Fibroblast of lung (primary cell): Measurements from ENCODE around the gene TMEM184B. TPM values are rescaled to one million over a fixed set of nuclear protein-coding genes. Genes with fewer than 3 reads are reported as not detected.

Source experiments
- DNase-seq, 2 donors: peaks; one replicate each; pipeline versions ENCODE4 v3.0.0 to v3.0.0-alpha.2; 2010; ENCODE audit warnings: low read depth in 2 of 2
- H2AFZ ChIP-seq: 2 replicates; pipeline ENCODE4 v1.5.1; 2012; ENCODE audit warnings: low read length, control low read depth, inconsistent platforms
- H3K27ac ChIP-seq: 2 replicates; pipeline ENCODE4 v1.5.1; 2011; ENCODE audit warnings: low read length, control low read depth; ENCODE audit not compliant: insufficient read depth
- H3K27me3 ChIP-seq: 2 replicates; pipeline ENCODE4 v1.5.1; 2011; ENCODE audit warnings: mild to moderate bottlenecking, low read length; ENCODE audit not compliant: control insufficient read depth, insufficient read depth
- H3K36me3 ChIP-seq: 2 replicates; pipeline ENCODE4 v1.5.1; 2011; ENCODE audit warnings: low read length; ENCODE audit not compliant: control insufficient read depth, insufficient read depth
- H3K4me1 ChIP-seq: 2 replicates; pipeline ENCODE4 v1.5.1; 2011; ENCODE audit warnings: low read length; ENCODE audit not compliant: control insufficient read depth, insufficient read depth; ENCODE audit errors: extremely low read depth
- H3K4me2 ChIP-seq: 2 replicates; pipeline ENCODE4 v1.5.1; 2011; ENCODE audit warnings: low read length, control low read depth; ENCODE audit not compliant: insufficient read depth; ENCODE audit errors: extremely low read depth
- H3K4me3 ChIP-seq, 4 experiments: fragments of 200-600 bp in 1 of 4; sonication (generic) in 1 of 4; replicated peaks in 1 of 4; 2 replicates each; pipeline ENCODE4 v1.5.1; 2011 to 2016; ENCODE audit warnings: low read length in 4 of 4, low read depth in 3 of 4, mild to moderate bottlenecking in 3 of 4, control low read depth in 2 of 4, inconsistent platforms in 1 of 4, mixed read lengths in 1 of 4; ENCODE audit not compliant: insufficient read depth in 1 of 4; ENCODE audit errors: control extremely low read depth in 1 of 4
- H3K79me2 ChIP-seq: 2 replicates; pipeline ENCODE4 v1.5.1; 2012; ENCODE audit warnings: mild to moderate bottlenecking, low read length, inconsistent platforms; ENCODE audit not compliant: control insufficient read depth, insufficient read depth
- H3K9ac ChIP-seq: 2 replicates; pipeline ENCODE4 v1.5.1; 2011; ENCODE audit warnings: mild to moderate bottlenecking, low read length, control low read depth; ENCODE audit not compliant: insufficient read depth
- H3K9me3 ChIP-seq: 2 replicates; pipeline ENCODE4 v1.5.1; 2012; ENCODE audit warnings: low read depth, low read length; ENCODE audit not compliant: control insufficient read depth, insufficient read depth
- H4K20me1 ChIP-seq: 2 replicates; pipeline ENCODE4 v1.5.1; 2011; ENCODE audit warnings: low read length; ENCODE audit not compliant: control insufficient read depth, insufficient read depth; ENCODE audit errors: extremely low read depth
- CTCF ChIP-seq, 2 donors: IDR thresholded peaks in 1 of 2; conservative IDR thresholded peaks in 1 of 2; 1 replicate in 1 of 2; 2 replicates in 1 of 2; pipeline ENCODE4 v1.5.1; 2011 to 2012; ENCODE audit warnings: low read length in 2 of 2, control low read depth in 1 of 2, inconsistent platforms in 1 of 2, low read depth in 1 of 2, mild to moderate bottlenecking in 1 of 2
- EZH2 ChIP-seq: IDR thresholded peaks from 2 replicates; pipeline ENCODE4 v1.5.1; 2012; ENCODE audit warnings: low read length, control low read depth, mild to moderate bottlenecking; ENCODE audit errors: missing control alignments
- polyA plus RNA-seq, 2 donors: library from polyadenylated mRNA; depleted of rRNA in 1 of 2; stranded (reverse) in 1 of 2; unstranded in 1 of 2; fragments of >200 nt; gene quantifications; 2 replicates each; pipeline ENCODE4 v1.2.1, GENCODE V29; 2011 to 2012; ENCODE audit warnings: missing spikeins in 1 of 2
- total RNA-seq: library from RNA; depleted of rRNA; stranded (reverse); fragments of >200 nt; gene quantifications from 2 replicates; pipeline ENCODE4 v1.2.1, GENCODE V29; 2014

TMEM184B gene
- total and polyA plus RNA-seq, 2 donors (not counting 1 experiment from before 2014, with no cell fraction given), result 28.2 to 37.2 TPM

- H2AFZ ChIP-seq, result no peak overlapping the region
These were observed 80.9 kb downstream of the TMEM184B start for GRCh38 chr22:38191731-38192474.

GRCh38 chr22:38191055-38191454 lies 81.8 kb downstream of the TMEM184B start:
- H3K79me2 ChIP-seq, result no peaks in the 10 kb centered on the region
- H3K4me1 ChIP-seq, result peaks cover 7% of the 10 kb centered on the region
- DNase-seq, result no peak
- H3K9me3 ChIP-seq, result no peaks in the 10 kb centered on the region
- H3K4me3 ChIP-seq, result no peak overlapping the region
- H3K36me3 ChIP-seq, result no peaks in the 10 kb centered on the region
- no peak overlapping the region for H2AFZ ChIP-seq
- no peak overlapping the region for H3K4me2 ChIP-seq
- no peak overlapping the region for H3K9ac ChIP-seq
- TF ChIP-seq CTCF (conservative IDR thresholded peaks at IDR 0.05 in 1 of 2, IDR thresholded peaks at IDR 0.05 in 1 of 2; ENCODE audit: low read depth in 1 of 2, low read length in 2 of 2) (no peak), EZH2 (no peak)
- no peaks in the 10 kb centered on the region for H4K20me1 ChIP-seq
- H3K27ac ChIP-seq, result no peak overlapping the region
- no peaks in the 10 kb centered on the region for H3K27me3 ChIP-seq

More at GRCh38 chr22:38191731-38192474, 80.9 kb downstream of the TMEM184B start:
- Histone ChIP-seq H3K79me2 (no peaks in the 10 kb centered on the region), H3K4me1 (peaks cover 7% of the 10 kb centered on the region), H3K27ac (no peak overlapping the region), H4K20me1 (no peaks in the 10 kb centered on the region), H3K9me3 (no peaks in the 10 kb centered on the region), H3K36me3 (no peaks in the 10 kb centered on the region), H3K9ac (no peak overlapping the region), H3K4me2 (no peak overlapping the region), H3K4me3 (no peak overlapping the region), H3K27me3 (no peaks in the 10 kb centered on the region)
- DNase-seq, result no peak
- TF ChIP-seq EZH2 (no peak), CTCF (conservative IDR thresholded peaks at IDR 0.05 in 1 of 2, IDR thresholded peaks at IDR 0.05 in 1 of 2; ENCODE audit: low read depth in 1 of 2, low read length in 2 of 2) (no peak)

- H3K4me2 ChIP-seq, result no peak overlapping the region
- no peak overlapping the region for H3K27ac ChIP-seq
- H2AFZ ChIP-seq, result no peak overlapping the region
- no peak for TF ChIP-seq EZH2
- TF ChIP-seq CTCF (conservative IDR thresholded peaks at IDR 0.05 in 1 of 2, IDR thresholded peaks at IDR 0.05 in 1 of 2; ENCODE audit: low read depth in 1 of 2, low read length in 2 of 2), result no peak
- no peak overlapping the region for H3K9ac ChIP-seq
- no peaks in the 10 kb centered on the region for H3K36me3 ChIP-seq
- peaks cover 7% of the 10 kb centered on the region for H3K4me1 ChIP-seq
- H3K4me3 ChIP-seq, result no peak overlapping the region
- no peaks in the 10 kb centered on the region for H3K79me2 ChIP-seq
- no peaks in the 10 kb centered on the region for H4K20me1 ChIP-seq
- H3K27me3 ChIP-seq, result no peaks in the 10 kb centered on the region
- no peak for DNase-seq
- no peaks in the 10 kb centered on the region for H3K9me3 ChIP-seq
These were observed 82.2 kb downstream of the TMEM184B start for GRCh38 chr22:38190581-38190980.
